C1 segment of cervical spinal cord (tissue), 14 donors: ENCODE results near the gene ATP6V1F.

ENCODE experiments used
- DNase-seq, 14 donors: peaks; one replicate each; lab custom pipeline; 2025; lab: John Stamatoyannopoulos, UW

ATP6V1F gene

GRCh38 chr7:128862571-128863432 lies at the start of gene ATP6V1F:
Gene ATP6V1F, plus strand, starts transcription at chr7:128862856. Its CDS starts 49 bp downstream, at chr7:128862905.
- peak; percentile 75 to 99 (median 95) for DNase-seq

GRCh38 chr7:128814499-128814898 lies 48.2 kb upstream of the ATP6V1F start:
- DNase-seq = peak in 7 of 14 donors; percentile 18 to 54 (median 32)

- DNase-seq = no peak
Measured at GRCh38 chr7:128815289-128815942, 47.2 kb upstream of the ATP6V1F start.

- no peak for DNase-seq
Measured at GRCh38 chr7:128818694-128819093, 44.0 kb upstream of the ATP6V1F start.

- no peak for DNase-seq
Measured at GRCh38 chr7:128821724-128822123, 40.9 kb upstream of the ATP6V1F start.

- no peak for DNase-seq
Measured at GRCh38 chr7:128826512-128826911, 36.1 kb upstream of the ATP6V1F start.

- no peak for DNase-seq
Measured at GRCh38 chr7:128826916-128827247, 35.8 kb upstream of the ATP6V1F start.

GRCh38 chr7:128827248-128827958 lies 35.3 kb upstream of the ATP6V1F start:
- DNase-seq = peak in 4 of 14 donors; percentile 21 to 83 (median 27)

GRCh38 chr7:128827971-128828711 lies 34.5 kb upstream of the ATP6V1F start:
- DNase-seq = no peak

- DNase-seq = peak in 1 of 14 donors; percentile 50
Measured at GRCh38 chr7:128829391-128830166, 33.1 kb upstream of the ATP6V1F start.

- DNase-seq = peak in 4 of 14 donors; percentile 10 to 47 (median 42)
Measured at GRCh38 chr7:128830231-128831177, 32.2 kb upstream of the ATP6V1F start, which contains the start of gene FLNC. Gene FLNC, plus strand, starts transcription at chr7:128830406. Its CDS starts 232 bp downstream, at chr7:128830638.

GRCh38 chr7:128831178-128831993 lies 31.3 kb upstream of the ATP6V1F start:
- peak in 3 of 14 donors; percentile 31 to 56 (median 53) for DNase-seq

GRCh38 chr7:128831994-128832879 lies 30.4 kb upstream of the ATP6V1F start:
- peak in 6 of 14 donors; percentile 14 to 72 (median 51) for DNase-seq

GRCh38 chr7:128832880-128833147 lies 29.8 kb upstream of the ATP6V1F start:
- peak in 3 of 14 donors; percentile 52 to 74 (median 64) for DNase-seq

- peak in 13 of 14 donors; percentile 15 to 92 (median 80) for DNase-seq
Measured at GRCh38 chr7:128833148-128833945, 29.3 kb upstream of the ATP6V1F start.

GRCh38 chr7:128833946-128834325 lies 28.7 kb upstream of the ATP6V1F start:
- no peak for DNase-seq

- DNase-seq = no peak
Measured at GRCh38 chr7:128835231-128835751, 27.4 kb upstream of the ATP6V1F start.
